Kidney epithelial cell (primary cell): ENCODE measurements around the gene MPC1L. TPM values are rescaled to one million over a fixed set of nuclear protein-coding genes. Genes with fewer than 3 reads are reported as not detected.
A peak's percentile ranks its signal among the peaks of the same experiment; 100 is the strongest.

Experiments used
- DNase-seq: peaks from one replicate; pipeline ENCODE4 v3.0.0-alpha.2; 2010; ENCODE audit warnings: low read depth
- H3K27me3 ChIP-seq: 2 replicates; pipeline ENCODE4 v1.6.0; 2011; ENCODE audit warnings: low read length; ENCODE audit not compliant: control insufficient read depth, insufficient read depth
- H3K36me3 ChIP-seq: 2 replicates; pipeline ENCODE4 v1.5.1; 2011; ENCODE audit warnings: low read length; ENCODE audit not compliant: control insufficient read depth, insufficient read depth
- H3K4me3 ChIP-seq: 2 replicates; pipeline ENCODE4 v1.5.1; 2011; ENCODE audit warnings: low read depth, mild to moderate bottlenecking, control low read depth, low read length
- CTCF ChIP-seq: IDR thresholded peaks from 2 replicates; pipeline ENCODE4 v1.5.1; 2011; ENCODE audit warnings: mild to moderate bottlenecking, moderate library complexity, low read length, control low read depth, inconsistent platforms; ENCODE audit not compliant: insufficient read depth, poor library complexity, severe bottlenecking
- total RNA-seq: library from RNA; depleted of rRNA; stranded (reverse); fragments of >200 nt; gene quantifications from 2 replicates; pipeline ENCODE4 v1.2.3, GENCODE V29; 2015

Gene MPC1L
- total RNA-seq, 1 donor from 2014 or later = not detected

GRCh38 chrX:40653535-40653934 lies 30.3 kb downstream of the MPC1L start:
- TF ChIP-seq CTCF = no peak
- DNase-seq = no peak
- Histone ChIP-seq H3K27me3 (no peaks in the 10 kb centered on the region), H3K36me3 (no peaks in the 10 kb centered on the region), H3K4me3 (no peak overlapping the region)

- H3K4me3 ChIP-seq = no peak overlapping the region
- H3K27me3 ChIP-seq = no peaks in the 10 kb centered on the region
- no peak for DNase-seq
- no peak for TF ChIP-seq CTCF
- no peaks in the 10 kb centered on the region for H3K36me3 ChIP-seq
These were observed 37.2 kb downstream of the MPC1L start for GRCh38 chrX:40660381-40660780.

- Histone ChIP-seq H3K4me3 (no peak overlapping the region), H3K27me3 (no peaks in the 10 kb centered on the region), H3K36me3 (no peaks in the 10 kb centered on the region)
- DNase-seq = no peak
- TF ChIP-seq CTCF = no peak
These were observed 38.3 kb downstream of the MPC1L start for GRCh38 chrX:40661489-40661888.

GRCh38 chrX:40663078-40663740 lies 40.0 kb downstream of the MPC1L start:
- TF ChIP-seq CTCF = no peak
- Histone ChIP-seq H3K27me3 (no peaks in the 10 kb centered on the region), H3K36me3 (peaks cover 2% of the 10 kb centered on the region), H3K4me3 (no peak overlapping the region)
- no peak for DNase-seq

GRCh38 chrX:40663880-40664630 lies 40.8 kb downstream of the MPC1L start:
- Histone ChIP-seq H3K4me3 (no peak overlapping the region), H3K36me3 (peaks cover 2% of the 10 kb centered on the region), H3K27me3 (no peaks in the 10 kb centered on the region)
- DNase-seq = no peak
- peak; percentile 41 for TF ChIP-seq CTCF
